ENCODE results near the gene TMEM154.

DNA sequence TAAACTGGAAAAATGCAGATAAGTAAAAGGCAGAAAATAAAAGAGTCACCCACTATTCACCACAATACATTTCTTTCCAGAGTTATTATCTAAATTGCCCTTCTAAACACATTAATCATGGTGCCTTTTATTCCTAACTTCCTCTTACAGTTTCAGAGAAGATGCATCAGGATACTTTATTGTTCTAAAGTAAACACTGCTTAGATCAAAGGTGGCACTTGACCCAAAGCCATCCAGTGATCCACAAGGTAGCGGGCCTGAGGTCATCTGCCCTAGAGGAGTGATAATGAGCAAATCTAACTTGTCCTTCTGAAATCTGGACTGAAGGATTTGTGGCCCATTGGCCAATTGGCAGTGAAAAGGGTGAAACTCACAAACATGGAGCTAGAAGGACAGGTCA lies 12.0 kb upstream of the TMEM154 start:
- TF ChIP-seq, protein P1, sequence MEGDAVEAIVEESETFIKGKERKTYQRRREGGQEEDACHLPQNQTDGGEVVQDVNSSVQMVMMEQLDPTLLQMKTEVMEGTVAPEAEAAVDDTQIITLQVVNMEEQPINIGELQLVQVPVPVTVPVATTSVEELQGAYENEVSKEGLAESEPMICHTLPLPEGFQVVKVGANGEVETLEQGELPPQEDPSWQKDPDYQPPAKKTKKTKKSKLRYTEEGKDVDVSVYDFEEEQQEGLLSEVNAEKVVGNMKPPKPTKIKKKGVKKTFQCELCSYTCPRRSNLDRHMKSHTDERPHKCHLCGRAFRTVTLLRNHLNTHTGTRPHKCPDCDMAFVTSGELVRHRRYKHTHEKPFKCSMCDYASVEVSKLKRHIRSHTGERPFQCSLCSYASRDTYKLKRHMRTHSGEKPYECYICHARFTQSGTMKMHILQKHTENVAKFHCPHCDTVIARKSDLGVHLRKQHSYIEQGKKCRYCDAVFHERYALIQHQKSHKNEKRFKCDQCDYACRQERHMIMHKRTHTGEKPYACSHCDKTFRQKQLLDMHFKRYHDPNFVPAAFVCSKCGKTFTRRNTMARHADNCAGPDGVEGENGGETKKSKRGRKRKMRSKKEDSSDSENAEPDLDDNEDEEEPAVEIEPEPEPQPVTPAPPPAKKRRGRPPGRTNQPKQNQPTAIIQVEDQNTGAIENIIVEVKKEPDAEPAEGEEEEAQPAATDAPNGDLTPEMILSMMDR (IDR thresholded peaks at IDR 0.05), result no peak
- TF ChIP-seq POLR2A (IDR thresholded peaks at IDR 0.05), result no peak
